HG03378 (cell line): ENCODE data around the gene PKN2.
"Not testable (repeated sequence)": the region's sequence is repeated elsewhere in the genome, so short reads cannot be mapped to it uniquely, and the experiment has no call there.

Experiments
- ATAC-seq: cut with Tn5 transposase; IDR thresholded peaks from one replicate; pipeline ENCODE4 v1.9.1; 2021; ENCODE audit warnings: mild to moderate bottlenecking, moderate library complexity; ENCODE audit not compliant: unreplicated experiment

The PKN2 gene

DNA sequence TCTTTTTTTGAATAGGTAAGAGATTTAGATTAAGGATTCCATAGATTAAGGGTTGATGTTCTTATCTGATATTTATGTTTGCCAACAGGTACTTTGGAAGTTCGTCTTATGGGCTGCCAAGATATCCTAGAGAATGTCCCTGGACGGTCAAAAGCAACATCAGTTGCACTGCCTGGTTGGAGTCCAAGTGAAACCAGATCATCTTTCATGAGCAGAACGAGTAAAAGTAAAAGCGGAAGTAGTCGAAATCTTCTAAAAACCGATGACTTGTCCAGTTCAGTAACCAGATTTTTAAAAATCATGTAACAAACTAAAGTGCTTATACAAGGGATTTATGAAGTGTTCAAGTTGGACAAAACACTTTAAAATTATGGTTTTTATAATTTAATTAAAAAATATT lies 100.5 kb downstream of the PKN2 start:
- ATAC-seq = no peak

- ATAC-seq = no peak
These were observed 103.2 kb downstream of the PKN2 start for GRCh38 chr1:88787023-88787903.

DNA sequence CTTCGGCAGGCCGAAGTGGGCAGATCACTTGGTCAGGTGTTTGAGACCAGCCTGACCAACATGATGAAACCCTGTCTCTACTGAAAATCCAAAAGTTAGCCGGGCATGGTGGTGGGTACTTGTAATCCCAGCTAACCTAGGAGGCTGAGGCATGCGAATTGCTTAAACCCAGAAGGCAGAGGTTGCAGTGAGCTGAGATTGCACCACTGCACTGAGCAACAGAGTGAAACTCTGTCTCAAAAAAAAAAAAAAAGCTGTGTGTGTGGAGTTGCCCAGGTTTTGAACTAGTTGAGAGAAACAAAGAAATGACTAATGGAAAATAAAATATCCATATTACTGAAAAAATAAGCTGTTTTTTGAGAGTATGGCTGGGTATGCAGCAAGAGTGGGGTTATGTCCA lies 107.1 kb downstream of the PKN2 start:
- ATAC-seq = no peak

GRCh38 chr1:88799491-88799890 lies 115.4 kb downstream of the PKN2 start:
- no peak for ATAC-seq

DNA sequence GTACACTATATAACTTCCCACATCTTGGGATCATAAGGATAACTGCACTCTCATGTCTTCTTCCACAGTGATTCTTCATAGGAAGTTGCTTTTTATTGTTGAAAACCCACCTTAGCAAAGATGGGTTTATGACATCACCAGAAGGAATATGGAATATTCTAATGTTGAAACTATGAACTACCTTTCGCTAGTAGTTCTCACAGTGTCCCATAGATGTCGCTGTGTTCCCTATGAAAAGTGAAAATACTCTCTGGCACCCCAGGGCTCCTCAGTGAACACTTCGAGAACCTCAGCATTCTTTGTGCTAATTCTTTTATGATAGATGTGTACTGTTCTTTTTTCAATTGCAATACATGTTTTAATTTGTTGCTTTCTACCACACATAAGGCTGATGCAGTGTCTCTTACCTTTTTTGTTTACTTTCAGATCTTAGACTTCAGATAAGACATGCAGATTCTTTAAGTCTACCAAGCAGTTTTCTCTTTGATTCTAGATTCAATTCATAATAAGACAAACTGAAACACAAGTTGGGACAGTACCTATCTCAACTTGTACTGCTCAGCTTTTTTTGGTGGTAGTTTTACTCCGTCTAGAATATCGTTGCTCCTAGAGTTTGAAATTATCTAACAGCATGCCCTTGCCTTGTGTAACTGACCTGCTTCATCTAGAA lies 116.4 kb downstream of the PKN2 start:
- ATAC-seq = no peak

GRCh38 chr1:88801575-88802208 lies 117.6 kb downstream of the PKN2 start:
- no peak for ATAC-seq

DNA sequence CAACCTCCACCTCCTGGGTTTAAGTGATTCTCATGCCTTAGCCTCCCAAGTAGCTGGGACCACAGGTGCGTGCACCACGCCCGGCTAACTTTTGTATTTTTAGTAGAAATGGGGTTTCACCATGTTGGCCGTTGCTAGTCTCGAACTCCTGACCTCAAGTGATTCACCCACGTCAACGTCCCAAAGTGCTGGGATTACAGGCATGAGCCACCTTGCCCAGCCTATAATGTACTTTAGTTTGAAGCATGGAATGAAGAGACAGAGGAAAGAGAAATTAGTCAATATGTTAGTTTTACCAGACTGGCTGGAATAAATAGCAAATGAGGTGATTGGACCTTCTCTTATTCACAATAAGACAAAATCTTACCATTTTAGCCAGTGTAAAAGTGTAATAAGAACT lies 118.3 kb downstream of the PKN2 start:
- no peak for ATAC-seq

DNA sequence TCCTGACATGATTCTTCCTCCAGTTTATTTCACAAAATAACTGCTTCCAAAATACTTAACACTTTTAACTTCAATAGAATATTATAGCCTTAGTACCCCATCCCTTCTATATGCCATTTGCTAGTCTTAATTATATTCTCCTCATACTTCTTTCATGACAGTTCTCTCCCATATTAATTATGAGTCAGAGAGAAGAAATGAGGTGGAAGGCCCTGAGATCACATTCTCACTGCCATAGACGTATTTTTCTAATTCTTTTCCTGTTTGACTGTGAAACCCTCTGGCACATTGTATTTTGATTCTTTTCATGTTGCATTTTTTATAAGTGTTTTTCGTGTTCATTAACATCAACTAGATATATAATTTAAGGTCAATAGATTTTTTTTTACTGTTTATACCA lies 118.9 kb downstream of the PKN2 start:
- ATAC-seq = no peak

DNA sequence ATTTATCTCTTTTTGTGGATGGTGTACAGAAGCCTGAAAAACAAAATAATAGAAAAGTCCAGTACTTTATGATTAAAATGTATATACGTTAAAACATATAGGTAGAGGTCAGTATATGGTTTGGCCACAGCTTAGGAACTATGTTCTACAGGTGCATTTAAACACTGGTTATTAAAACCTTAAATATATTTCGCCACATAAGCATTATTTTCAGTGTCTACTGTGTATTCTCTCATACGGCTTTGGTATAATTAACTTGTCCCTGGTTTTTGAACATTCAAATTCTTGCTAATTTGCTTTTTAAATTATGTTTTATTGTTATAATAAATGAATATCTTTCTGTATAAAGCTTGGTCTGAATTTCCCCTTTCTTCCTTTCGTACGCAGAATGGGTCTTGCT lies 119.4 kb downstream of the PKN2 start:
- ATAC-seq = no peak

DNA sequence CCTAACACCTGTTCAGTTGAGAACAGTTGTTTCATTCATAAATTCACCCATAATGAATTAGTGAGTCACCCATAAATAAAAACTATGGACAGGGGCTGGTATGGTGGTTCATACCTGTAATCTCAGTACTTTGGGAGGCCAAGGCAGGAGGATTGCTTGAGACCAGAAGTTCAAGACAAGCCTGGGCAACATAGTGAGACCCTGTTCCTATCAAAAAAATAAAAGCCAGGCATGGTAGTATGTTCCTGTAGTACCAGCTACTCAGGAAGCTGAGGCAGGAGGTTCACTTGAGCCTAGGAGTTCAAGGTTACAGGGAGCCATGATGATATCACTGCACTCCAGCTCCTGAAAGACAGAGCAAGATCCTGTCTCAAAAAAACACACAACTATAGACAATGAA lies 128.3 kb downstream of the PKN2 start:
- ATAC-seq = no peak

GRCh38 chr1:88813471-88813870 lies 129.4 kb downstream of the PKN2 start:
- no peak for ATAC-seq

DNA sequence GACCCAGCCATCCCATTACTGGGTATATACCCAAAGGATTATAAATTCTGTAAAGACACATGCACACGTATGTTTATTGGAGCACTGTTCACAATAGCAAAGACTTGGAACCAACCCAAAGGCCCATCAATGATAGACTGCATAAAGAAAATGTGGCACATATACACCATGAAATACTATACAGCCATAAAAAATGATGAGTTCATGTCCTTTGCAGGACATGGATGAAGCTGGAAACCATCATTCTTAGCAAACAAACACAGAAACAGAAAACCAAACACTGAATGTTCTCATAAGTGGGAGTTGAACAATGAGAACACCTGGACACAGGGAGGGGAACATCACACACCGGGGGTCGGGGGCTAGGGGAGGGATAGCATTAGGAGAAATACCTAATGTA lies 135.6 kb downstream of the PKN2 start:
- not testable (repeated sequence) for ATAC-seq

DNA sequence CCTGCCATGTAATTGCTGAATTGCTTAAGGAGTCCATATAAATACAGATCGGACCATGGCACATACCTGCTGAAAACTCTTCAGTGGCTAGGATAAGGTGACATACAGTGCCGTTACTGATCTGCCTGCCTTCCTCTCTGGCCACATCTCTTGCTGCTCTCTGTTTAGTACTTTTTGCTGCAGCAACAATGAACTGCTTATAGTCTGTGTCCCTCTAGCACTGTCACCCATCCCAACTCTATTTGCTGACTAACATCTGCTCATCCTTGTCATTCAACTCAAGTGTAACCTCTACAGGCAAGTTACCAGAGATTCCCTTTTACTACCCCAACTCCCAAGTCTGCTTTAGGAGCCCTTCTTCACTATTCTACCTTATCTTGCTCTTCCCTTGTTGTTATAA lies 141.6 kb downstream of the PKN2 start:
- ATAC-seq = no peak

DNA sequence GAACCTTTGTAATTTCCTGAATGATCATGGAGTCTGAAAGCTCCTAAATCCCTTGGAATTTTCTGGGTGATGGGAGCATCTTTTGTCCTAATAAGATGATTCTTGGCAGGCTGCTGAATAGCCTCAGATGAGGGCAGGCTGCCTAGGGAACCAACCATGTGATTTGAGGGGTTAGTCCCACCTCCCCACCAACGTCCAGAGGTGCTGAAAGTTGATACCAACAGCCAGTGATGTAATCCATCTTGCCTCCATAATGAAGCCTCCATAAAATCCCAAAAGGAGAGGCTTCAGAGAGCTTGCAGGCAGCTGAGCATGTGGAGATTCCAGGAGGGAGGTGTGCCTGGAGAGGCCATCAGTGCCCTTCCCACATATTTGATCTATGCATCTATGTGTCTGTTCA lies 163.6 kb downstream of the PKN2 start:
- no peak for ATAC-seq

GRCh38 chr1:88851303-88852063 lies 167.4 kb downstream of the PKN2 start:
- no peak for ATAC-seq

DNA sequence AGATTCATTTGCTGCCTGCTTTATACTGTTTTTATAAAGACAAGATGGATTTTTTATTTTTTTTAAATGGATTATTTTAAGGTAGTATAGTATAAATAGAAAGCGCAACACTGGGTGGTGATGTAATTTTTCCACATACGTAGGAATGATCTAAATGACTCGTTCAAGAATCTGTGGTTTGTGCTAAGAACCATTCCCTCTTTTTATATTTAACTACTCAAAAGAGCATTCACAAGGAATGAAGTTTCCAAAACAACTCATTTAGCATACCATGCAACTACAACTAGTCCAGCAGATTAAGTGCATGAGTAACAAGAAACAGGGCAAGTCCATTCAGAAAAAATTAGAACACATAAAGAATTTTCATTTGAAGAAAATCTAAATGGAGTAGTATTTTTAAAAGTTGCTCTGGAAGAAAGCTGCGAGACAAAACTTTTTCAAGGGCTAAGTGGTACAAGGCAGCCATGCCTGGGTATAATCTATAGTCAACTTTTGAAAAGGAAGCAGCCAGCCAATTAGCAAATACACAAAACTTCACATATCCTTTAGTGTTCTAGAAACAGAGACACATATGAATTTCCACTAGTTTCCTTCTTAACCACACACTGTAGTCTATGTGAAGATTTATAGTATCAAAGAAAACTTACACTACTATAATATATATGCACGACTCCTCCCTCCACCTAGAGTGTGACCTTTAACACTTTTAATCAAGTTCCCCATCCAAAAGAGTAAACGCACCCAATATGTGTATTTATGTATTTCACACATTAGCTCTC lies 183.9 kb downstream of the PKN2 start:
- no peak for ATAC-seq

- not testable (repeated sequence) for ATAC-seq
These were observed 185.6 kb downstream of the PKN2 start for GRCh38 chr1:88869644-88870043.

- ATAC-seq = no peak
These were observed 189.8 kb downstream of the PKN2 start for GRCh38 chr1:88873737-88874349.

DNA sequence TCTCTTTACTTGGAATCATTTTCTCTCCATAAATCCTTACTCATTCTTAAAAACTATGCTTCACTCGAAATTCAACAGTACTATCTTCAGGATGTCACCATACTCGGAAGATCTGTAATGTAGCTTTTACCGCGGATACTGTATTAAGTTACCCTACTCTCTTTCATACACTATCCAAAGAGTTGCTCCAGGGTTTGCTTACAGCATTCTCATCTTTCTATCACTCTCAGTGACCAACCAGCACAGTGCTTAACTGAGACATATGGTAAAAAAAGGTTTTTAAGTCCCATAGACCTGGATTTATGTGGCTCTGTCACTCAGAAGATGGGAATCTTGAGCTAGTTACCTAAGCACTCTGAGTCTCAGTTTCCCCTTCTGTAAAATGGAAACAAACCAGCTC lies 191.5 kb downstream of the PKN2 start:
- no peak for ATAC-seq
